Measurements from ENCODE around the gene AGAP1. TPM values are rescaled to one million over a fixed set of nuclear protein-coding genes. Genes with fewer than 3 reads are reported as not detected.

Gene AGAP1
- total RNA-seq, 1 donor from 2014 or later, result 44.7 TPM

DNA sequence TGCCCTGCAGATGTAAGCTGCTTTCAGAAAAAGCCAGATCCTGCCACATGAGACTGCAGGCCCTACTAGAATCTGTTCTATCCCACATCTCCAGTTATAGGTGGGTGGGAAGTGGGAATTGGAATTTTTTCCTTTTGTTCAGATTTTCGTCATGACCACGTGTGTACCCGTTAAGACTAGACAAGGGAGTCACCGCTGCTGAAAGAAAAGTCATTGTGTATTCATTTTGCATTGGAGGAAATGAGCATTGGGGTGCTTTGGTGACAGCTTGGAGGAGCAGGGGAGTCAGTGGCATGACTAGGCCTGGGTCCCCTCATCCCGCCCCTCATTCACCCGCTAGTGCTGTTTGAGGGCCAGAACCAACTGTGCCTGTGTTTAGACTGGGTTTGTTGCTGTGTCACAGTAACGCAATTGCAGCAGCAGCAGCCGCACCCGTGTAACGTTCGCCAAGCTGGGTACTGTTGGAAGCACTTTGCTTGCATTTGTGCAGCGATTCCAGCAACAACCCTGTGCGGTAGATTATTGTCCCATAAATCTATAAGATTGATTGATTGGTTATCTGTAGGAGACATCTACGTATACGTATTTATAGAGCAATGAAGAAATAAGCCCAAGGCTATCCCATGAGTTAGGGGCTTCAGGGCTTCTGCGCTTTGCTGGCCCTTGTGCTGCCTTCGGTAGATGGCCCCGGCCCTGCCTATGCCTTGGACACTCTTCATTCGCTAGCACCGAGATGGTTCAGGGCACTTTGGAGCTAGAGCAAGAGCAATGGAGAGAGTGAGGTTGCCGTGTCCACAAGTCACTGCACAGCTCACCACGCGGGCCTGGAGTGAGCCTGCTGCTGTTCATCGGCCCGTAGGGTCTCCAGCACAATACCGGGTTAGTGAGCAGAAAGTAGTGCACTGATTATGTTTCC, 194.9 kb downstream of the AGAP1 start:
- no peak for DNase-seq (ENCODE audit: low spot score)

GRCh38 chr2:235689427-235689853, 195.6 kb downstream of the AGAP1 start:
- no peak for DNase-seq (ENCODE audit: low spot score)

DNA sequence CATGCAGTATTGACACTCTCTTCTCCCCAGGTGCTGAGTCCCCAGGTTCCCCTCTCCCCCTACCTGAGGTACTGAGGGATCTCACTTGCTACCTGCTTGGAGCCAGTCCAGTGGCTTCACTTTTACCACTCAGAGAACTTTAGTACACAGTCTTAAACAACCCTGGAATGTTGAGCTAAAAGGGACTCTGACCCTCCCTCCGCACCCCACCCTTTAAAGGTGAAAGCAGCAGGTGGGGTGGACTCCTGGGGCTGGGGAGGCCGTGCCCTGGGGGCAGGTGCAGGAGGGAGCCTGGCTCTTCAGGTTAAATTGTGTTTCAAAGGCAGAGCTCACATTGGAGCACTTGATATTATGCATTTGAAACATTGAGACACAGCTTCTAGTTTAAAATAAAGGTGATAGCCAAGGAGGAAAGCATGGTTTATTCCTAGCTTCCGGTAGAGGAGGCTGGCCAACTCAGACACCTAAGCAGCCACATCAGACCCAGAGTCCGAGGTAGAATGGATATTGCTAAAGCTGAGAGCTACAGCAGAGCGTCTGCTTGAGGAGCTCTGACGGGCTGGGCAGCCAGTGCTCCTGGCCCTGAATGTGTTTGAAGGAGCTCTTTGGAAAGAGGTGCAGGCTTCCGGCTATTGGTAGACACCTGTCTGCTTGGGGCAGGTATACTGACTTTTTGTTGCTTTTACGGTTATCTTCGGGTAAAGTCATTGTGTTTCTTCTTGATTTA, 196.4 kb downstream of the AGAP1 start:
- DNase-seq (ENCODE audit: low spot score), result no peak

GRCh38 chr2:235690809-235691450, 197.1 kb downstream of the AGAP1 start:
- DNase-seq (ENCODE audit: low spot score), result no peak

DNA sequence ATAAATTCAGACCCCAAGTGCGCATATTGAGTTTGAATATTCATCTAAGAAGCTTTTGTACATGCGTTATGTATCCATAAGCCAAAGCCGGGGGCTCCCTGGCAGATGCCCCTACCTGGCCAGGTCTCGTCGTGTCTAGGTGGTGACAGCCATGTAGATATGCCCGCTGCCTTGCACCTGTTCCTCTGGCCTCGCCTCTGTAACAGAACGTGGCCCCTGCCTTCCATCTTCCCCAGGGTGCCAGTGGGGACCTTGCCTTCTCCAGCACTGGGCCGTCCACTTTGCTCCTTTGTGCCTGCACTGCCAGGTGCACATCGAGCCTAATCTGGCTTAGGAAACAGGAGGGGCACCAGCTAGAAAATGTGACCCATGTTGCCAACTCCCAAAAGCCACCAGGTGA, 198.2 kb downstream of the AGAP1 start:
- DNase-seq (ENCODE audit: low spot score), result no peak

- DNase-seq (ENCODE audit: low spot score), result no peak
Measured at GRCh38 chr2:235692671-235693171, 198.9 kb downstream of the AGAP1 start.

DNA sequence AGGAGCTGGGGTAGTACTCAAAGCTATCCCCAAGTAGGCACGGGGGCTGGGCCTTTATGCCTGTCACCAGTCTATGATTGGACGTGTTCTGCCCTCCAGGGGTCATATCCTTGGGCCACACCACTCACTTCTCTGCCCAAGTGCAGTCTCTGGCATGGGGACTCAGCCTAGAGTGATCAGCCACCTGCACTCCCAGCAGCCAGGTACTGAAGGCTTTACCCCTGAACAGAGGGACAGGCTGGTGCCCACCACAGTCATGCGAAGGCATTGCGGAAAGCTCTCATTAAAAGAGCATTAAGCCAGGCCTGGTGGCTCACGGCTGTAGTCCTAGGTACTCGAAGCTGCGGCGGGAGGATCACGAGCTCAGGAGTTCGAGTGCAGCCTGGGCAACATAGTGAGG, 199.4 kb downstream of the AGAP1 start:
- DNase-seq (ENCODE audit: low spot score), result no peak

GRCh38 chr2:235694721-235695601, 201.1 kb downstream of the AGAP1 start:
- DNase-seq (ENCODE audit: low spot score), result no peak

DNA sequence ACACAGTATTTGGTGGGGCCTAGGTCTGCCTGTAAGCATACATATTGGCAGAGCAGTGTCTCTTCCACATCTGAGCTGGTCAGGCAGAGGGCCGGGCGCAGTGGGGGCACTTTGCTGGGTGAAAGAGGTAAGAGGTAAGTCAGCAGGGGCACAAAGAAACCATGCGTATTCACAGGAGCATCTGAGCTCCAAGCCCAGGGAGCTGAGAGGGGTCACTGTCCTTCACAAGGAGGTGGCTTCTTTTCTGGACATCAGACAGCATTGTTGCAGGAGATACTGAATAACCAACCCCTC, 201.7 kb downstream of the AGAP1 start:
- DNase-seq (ENCODE audit: low spot score), result no peak

DNA sequence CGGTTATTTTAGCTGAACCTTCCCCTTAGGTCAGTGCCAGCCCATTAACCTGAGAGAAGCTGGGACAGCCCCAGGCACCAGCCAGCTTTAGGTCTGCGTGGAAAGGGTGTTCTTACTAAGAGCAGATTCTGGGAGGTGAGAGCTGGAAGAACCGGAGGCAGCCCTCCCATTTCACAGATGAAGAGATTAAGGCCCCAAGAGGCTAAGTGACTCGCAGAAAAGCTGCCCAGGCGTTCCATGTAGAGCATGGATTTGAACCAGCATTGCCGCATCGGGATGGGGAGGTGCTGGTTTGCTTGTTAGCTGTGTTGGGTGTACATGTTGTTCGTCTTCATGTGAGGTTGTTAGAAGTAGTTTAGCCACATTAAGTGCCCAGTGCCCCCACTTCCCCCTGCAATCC, 203.2 kb downstream of the AGAP1 start:
- DNase-seq (ENCODE audit: low spot score), result no peak

DNA sequence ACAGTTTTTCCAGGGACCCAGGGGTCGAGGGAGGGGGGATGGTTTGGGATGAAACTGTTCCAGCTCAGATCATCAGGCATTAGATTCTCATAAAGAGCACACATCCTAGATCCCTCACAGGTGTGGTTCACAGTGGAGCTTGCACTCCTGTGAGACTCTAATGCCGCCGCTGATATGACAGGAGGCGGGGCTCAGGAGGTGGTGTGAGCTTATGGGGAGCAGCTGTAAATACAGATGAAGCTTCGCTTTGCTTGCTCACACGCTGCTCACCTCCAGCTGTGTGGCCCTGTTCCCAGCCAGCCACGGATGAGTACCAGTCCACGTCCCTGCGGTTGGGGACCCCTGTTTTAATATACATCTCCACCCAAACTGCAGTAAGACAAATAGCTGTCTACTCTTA, 204.2 kb downstream of the AGAP1 start:
- DNase-seq (ENCODE audit: low spot score), result no peak

DNA sequence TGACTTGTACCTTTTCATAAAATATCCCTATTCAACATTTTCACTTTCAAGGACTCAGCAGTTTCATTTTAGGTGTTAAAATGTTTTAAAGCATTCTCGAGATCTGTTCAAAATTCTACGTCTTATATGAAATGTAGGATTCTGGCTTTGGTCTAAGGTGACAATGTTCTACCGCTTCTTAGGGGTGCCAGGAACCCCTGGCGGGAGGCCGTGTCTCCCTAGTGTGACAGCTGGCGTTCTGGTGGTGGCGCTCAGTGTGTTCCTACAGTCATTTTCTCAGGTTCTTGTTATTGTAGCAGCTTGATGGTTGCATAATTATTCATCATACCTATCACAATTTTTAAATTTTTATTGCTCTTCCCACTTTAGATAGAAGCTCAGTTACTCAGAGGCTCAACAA, 204.6 kb downstream of the AGAP1 start:
- no peak for DNase-seq (ENCODE audit: low spot score)

- DNase-seq (ENCODE audit: low spot score), result no peak
Measured at GRCh38 chr2:235699576-235699975, 205.7 kb downstream of the AGAP1 start.

DNA sequence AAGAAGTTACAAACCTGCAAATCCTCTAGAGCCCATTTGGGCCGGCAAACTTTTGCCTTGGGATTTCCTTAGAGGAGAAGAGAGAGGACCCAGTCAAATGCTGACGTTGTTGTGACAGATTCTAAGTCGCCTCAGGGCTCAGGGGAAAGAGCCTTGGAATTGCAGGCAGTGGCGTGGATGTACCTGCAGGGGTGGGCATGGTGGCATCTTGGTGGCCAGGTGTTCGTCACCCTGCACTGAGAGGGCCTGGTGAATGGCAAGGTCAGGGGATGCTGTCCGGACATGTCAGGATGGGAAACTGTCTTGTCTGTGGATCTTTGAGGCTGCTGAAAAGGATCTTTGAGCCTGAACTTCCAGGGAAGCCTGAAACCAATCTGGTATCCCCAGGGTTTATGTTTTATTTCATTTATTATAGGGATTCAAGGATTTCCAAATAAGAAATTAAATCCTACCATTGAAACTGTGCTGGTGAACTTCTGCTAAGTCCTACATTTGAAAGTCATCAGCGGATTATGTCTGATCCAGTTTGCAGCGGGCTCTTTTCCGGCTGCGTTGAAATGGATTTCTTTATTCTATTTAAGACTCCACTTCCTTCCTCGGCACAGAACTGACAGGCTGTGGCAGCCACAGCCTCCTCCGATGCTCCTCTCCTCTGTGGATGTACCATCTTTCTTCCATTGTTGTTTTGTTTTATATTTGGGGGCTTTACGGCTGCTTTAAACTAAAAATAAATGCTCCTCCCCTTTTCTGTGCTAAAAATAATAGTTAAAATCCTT, 207.6 kb downstream of the AGAP1 start:
- no peak for DNase-seq (ENCODE audit: low spot score)

GRCh38 chr2:235702186-235702585, 208.3 kb downstream of the AGAP1 start:
- no peak for DNase-seq (ENCODE audit: low spot score)

DNA sequence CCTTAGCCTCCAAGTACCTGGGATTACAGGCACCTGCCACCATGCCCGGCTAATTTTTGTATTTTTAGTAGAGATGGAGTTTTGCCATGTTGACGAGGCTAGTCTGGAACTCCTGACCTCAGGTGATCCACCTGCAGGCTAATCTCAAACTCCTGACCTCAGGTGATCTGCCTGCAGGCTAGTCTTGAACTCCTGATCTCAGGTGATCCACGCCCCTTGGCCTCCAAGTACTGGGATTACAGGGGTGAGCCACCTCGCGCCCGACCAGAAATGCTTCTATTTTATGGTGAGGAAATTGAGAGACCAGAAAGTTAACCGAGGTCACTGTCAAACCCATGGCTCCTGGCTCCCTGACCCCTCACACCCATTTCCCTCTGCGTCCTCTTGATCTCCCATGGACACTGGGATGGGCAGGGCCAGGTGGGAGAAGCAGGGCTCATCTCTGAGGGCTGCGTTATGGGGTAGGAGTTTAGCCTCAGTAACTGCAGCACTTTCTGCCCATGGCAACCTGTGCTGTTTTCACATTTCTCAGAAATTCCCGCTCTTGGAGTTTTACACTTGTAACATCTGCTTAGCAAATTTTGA, 210.0 kb downstream of the AGAP1 start:
- no peak for DNase-seq (ENCODE audit: low spot score)

DNA sequence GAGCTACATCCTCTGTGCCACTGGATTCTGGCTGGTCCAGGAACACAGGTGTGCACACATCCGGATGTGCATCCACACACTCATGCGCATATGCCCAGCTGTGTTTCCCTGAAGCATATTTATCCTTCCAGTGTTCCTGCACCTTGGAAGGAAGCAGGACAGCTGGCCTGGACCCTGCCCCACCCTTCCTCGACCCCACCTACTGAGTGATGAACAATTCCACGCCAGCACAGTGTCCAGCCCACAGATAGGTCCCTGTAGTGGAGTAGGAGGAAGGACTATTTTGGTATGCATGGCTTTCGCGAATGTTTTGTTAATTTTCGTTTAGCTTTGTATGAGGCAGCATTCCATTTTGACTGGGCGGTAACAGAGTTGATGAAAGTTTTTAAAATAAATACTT, 211.5 kb downstream of the AGAP1 start:
- no peak for DNase-seq (ENCODE audit: low spot score)

DNA sequence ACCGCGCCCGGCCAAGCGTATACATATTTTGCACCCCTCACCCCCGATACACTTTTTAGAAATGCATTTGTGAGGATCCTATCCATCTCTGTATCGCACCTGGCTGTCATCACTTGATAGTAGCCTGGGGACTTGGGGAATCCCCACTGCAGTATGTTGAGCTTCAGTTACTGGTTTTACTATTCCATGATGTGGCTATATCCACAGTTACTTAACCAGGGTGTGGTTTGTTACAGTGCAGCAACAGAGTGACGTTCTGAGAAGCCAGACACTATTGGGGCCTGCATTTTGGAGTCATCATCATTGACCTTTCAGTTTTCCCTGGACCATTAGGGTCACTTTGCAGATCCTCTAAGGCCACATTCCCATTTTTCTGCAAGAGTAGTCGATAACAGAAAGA, 212.7 kb downstream of the AGAP1 start:
- DNase-seq (ENCODE audit: low spot score), result no peak

DNA sequence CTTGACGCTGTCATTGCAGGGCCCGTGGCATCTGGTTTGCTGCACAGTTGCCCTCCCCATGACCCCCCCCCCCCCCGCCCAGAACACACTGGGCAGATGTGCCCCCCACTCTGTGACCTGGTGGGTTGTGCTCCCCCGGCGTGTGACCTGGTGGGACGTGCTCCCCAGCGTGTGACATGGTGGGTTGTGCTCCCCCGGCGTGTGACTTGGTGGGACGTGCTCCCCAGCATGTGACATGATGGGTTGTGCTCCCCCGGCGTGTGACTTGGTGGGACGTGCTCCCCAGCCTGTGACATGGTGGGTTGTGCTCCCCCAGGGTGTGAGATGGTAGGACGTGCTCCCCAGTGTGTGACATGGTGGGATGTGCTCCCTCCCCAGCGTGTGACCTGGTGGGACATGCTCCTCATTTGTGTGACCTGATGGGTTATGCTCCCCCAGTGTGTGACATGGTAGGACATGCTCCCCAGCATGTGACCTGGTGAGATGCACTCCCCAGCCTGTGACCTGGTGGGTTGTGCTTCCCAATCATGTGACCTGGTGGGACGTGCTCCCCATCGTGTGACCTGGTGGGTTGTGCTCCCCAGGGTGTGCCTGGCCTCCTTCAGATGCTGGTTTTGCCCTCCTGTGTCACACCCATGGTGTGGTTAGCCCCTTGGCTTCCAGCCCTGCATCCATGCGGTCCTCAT, 213.7 kb downstream of the AGAP1 start:
- DNase-seq (ENCODE audit: low spot score), result no peak

All from mucosa of gallbladder (tissue), 1 donor.